ENCODE measurements around the gene NSUN6. TPM values are rescaled to one million over a fixed set of nuclear protein-coding genes. Genes with fewer than 3 reads are reported as not detected.
A peak's percentile ranks its signal among the peaks of the same experiment; 100 is the strongest.

The NSUN6 gene
- total RNA-seq, 1 experiment from 2014 or later: 8.4 TPM

DNA sequence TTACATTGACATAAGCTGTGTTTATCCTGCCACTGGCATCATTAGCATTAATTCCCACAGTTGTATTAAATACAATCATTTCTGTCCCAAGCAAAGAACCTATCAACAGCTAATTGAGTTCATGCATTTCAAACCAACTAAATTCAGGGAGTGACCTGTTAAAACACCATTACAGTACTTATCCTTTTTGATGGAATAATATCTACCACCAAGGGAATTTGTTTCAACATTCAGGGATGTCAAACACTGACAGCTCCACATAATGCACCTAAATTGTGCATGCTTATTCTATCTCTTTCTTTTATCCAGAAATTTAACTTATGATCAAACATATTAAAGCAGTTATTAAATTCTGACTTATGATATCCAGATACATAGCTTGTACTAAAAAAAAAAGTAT lies 136.8 kb downstream of the NSUN6 start:
- no peak overlapping the region for H3K27ac ChIP-seq
- H3K4me1 ChIP-seq (replicated peaks): no peaks in the 10 kb centered on the region
- H3K4me3 ChIP-seq: no peak overlapping the region
- H3K9me3 ChIP-seq (replicated peaks): no peaks in the 10 kb centered on the region
- H3K27me3 ChIP-seq (replicated peaks): no peaks in the 10 kb centered on the region
- DNase-seq (ENCODE audit: low read depth in 1 of 2, low spot score in 2 of 2): no peak
- H3K36me3 ChIP-seq: no peaks in the 10 kb centered on the region

DNA sequence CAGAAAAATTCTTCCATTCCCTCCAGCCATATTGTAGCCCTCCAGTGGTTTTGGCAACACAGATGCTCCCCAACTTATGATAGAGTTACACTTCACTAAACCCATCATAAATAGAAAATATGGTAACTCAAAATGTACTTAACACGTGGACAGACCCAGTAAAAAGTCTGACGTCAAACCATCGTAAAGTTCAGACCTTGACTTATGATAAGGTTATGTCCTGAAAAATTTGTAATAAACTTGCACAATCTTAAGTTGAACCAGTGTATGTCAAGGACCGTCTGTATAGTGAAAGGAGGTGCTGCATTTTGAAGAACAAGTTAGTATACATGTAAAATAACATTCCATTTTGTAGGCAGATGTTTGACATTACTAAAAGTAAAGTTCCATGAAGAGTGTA lies 142.8 kb downstream of the NSUN6 start:
- no peaks in the 10 kb centered on the region for H3K36me3 ChIP-seq
- H3K27me3 ChIP-seq (replicated peaks): no peaks in the 10 kb centered on the region
- peaks cover 3% of the 10 kb centered on the region; the same call in 1 of the 2 replicates for H3K4me1 ChIP-seq (replicated peaks)
- no peaks in the 10 kb centered on the region for H3K9me3 ChIP-seq (replicated peaks)
- no peak overlapping the region for H3K4me3 ChIP-seq
- no peak overlapping the region for H3K27ac ChIP-seq
- no peak for DNase-seq (ENCODE audit: low read depth in 1 of 2, low spot score in 2 of 2)

DNA sequence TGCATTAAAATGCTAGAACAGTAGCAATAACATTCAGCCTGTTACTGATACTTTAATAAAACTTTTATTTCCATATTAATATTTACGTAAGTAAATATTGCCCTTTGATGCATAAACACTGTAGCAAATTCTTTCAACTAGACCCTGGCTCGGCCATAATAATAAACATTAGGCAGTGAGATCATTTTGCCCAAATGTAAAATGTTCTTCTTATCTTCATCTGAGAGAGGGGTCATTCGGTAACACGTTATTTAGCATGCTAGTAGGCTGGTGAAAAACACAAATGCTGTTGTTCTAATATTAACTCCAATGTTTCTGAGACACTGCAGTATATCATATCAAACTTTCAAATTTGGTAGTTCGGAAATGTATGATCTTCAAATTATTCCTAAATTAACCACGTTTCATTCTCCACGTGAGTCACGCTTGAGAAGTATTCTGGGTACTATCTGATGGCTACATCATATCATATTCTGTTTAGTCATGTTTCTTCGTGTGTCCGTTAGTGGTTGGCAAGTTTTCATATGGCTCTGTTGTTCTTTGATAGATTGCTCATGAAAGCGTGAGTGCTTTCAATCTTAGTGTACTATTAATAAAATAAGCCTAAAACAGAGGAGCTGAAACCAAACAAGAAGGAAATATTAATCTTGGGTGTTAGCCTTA lies 145.8 kb downstream of the NSUN6 start:
- Histone ChIP-seq H3K27ac (no peak overlapping the region), H3K4me3 (no peak overlapping the region), H3K9me3 (replicated peaks) (no peaks in the 10 kb centered on the region), H3K36me3 (no peaks in the 10 kb centered on the region), H3K4me1 (replicated peaks) (peaks cover 10% of the 10 kb centered on the region), H3K27me3 (replicated peaks) (no peaks in the 10 kb centered on the region)
- DNase-seq (ENCODE audit: low read depth in 1 of 2, low spot score in 2 of 2): no peak

DNA sequence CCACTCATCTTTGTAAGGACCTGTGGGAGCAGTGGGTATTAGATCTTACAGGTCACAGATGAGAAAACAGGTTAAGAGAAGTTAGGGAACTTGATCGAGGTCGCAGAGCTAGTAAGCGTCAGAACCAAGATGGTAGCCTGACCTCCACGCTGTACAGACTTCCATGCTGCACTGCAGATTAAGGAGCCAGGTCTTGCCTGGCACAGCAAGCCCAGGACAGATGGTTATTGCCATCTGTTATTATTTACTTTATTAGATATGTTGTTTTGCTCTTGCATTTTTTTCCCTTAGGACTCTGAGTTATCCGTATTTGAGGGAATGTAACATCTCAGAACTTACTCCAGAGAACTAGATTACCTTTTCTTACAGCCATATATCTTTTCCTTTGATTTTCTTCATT lies 147.2 kb downstream of the NSUN6 start:
- Histone ChIP-seq H3K9me3 (replicated peaks) (no peaks in the 10 kb centered on the region), H3K4me1 (replicated peaks) (peaks cover 10% of the 10 kb centered on the region), H3K4me3 (no peak overlapping the region), H3K27me3 (replicated peaks) (no peaks in the 10 kb centered on the region), H3K27ac (no peak overlapping the region), H3K36me3 (no peaks in the 10 kb centered on the region)
- DNase-seq (ENCODE audit: low read depth in 1 of 2, low spot score in 2 of 2): no peak

DNA sequence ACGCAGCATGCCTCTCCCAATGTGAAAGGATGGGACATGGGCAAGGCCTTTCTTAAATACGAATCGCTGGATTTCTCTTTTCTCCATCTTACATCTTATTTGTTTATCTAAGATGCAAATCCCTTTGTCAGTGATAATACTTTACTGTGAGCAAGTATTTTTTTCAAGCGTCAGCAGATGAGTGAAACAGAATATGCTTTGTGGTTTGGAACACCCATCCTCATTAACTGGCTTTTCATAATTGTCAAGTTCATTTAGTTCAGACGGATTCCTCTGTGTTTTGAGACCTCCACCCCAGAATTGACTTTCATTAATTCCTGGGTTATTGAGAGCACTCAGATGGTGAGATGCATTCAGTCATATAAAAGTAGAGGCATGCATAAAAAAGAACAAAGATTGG lies 149.8 kb downstream of the NSUN6 start:
- Histone ChIP-seq H3K4me1 (replicated peaks) (peaks cover 10% of the 10 kb centered on the region), H3K27me3 (replicated peaks) (no peaks in the 10 kb centered on the region), H3K4me3 (peak overlapping the region; percentile 31), H3K36me3 (no peaks in the 10 kb centered on the region), H3K27ac (peak overlapping the region; percentile 60), H3K9me3 (replicated peaks) (no peaks in the 10 kb centered on the region)
- no peak for DNase-seq (ENCODE audit: low read depth in 1 of 2, low spot score in 2 of 2)

DNA sequence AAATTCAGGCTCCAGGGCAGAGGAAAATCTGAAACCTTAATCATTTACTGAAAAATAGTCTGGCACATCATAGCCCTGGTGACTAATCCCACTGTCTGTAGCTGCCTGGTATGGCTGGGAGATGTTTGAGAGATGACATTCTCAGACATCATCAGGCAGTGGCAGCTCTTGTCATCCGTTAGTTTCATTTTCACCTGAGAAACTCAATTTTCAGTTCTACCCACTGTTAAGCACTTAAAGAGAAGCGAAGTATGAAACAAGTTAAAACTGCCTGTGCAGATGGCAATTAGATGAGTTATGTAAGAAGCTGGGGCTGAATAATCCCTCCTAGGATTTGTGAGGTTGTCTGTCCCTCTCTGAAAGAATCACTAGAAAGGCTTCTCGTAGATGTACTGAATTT lies 150.2 kb downstream of the NSUN6 start:
- Histone ChIP-seq H3K4me1 (replicated peaks) (peaks cover 10% of the 10 kb centered on the region), H3K4me3 (peak overlapping the region; percentile 31), H3K27ac (peak overlapping the region; percentile 60), H3K27me3 (replicated peaks) (no peaks in the 10 kb centered on the region), H3K9me3 (replicated peaks) (no peaks in the 10 kb centered on the region), H3K36me3 (no peaks in the 10 kb centered on the region)
- DNase-seq (ENCODE audit: low read depth in 1 of 2, low spot score in 2 of 2): peak in 1 of 2 experiments; percentile 32

DNA sequence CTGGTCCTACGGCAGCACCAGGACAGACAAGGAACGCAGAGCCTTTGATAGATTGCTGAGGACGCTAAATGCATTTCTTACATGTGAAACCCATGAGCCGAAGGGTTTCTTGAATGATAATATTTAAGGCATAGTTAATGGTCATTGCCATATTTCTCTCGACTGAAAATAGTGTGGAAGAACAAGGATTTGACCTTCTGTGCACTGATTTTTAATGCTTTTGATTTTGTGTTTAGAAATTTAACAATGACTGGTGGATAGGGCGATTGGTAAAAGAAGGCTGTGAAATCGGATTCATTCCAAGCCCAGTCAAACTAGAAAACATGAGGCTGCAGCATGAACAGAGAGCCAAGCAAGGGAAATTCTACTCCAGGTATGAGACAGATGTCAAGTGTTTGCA lies 150.8 kb downstream of the NSUN6 start:
- no peaks in the 10 kb centered on the region for H3K27me3 ChIP-seq (replicated peaks)
- H3K9me3 ChIP-seq (replicated peaks): no peaks in the 10 kb centered on the region
- H3K36me3 ChIP-seq: no peaks in the 10 kb centered on the region
- no peak overlapping the region for H3K4me3 ChIP-seq
- no peak for DNase-seq (ENCODE audit: low read depth in 1 of 2, low spot score in 2 of 2)
- peaks cover 7% of the 10 kb centered on the region for H3K4me1 ChIP-seq (replicated peaks)
- no peak overlapping the region for H3K27ac ChIP-seq

DNA sequence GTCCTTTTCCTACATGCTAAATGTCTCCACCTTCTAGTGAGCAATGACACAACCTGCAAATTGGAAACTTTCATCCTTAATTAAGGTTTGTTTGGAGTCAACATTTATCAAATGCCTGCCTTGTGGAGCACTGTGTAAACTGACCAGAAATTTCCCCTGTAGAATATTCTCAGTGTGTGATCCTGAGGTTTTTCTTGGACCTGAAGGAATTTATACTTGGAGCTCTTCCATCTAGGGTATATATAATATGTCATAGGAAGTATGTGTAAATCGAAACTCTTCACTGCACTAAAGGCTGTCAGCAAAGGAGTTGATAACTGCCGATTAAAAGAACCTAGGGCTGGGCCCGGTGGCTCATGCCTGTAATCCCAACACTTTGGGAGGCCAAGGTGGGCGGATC lies 152.4 kb downstream of the NSUN6 start:
- Histone ChIP-seq H3K4me1 (replicated peaks) (peaks cover 6% of the 10 kb centered on the region; the same call in 1 of the 2 replicates), H3K36me3 (no peaks in the 10 kb centered on the region), H3K27ac (no peak overlapping the region), H3K27me3 (replicated peaks) (no peaks in the 10 kb centered on the region), H3K4me3 (no peak overlapping the region), H3K9me3 (replicated peaks) (no peaks in the 10 kb centered on the region)
- DNase-seq (ENCODE audit: low read depth in 1 of 2, low spot score in 2 of 2): no peak

DNA sequence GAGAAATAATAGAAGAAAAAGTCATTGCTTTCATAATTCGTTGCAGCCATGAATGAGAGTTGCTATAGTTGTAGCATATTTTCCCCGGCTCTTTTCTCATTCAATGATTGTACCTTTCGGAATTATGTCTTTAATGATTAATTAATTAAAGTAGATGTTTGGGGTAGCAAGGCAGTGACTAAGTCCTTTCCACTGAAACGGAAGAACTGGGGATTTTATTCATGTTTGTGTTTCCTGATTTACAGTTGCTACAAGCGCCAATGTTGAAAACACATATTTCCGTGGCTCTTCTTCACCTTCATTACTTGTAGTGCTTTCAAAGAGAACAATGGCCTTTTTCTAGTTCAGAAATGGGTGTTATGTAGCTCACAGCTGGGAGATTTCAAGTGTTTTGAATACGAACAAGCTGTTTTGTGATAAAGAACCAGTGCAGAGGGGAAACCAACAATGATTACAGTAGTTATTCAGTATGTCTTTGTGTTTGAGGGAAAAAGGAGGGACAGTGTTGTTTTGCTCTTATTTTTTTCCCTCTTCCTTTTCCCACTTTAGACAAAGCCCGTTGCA lies 153.5 kb downstream of the NSUN6 start:
- Histone ChIP-seq H3K27me3 (replicated peaks) (no peaks in the 10 kb centered on the region), H3K4me3 (no peak overlapping the region), H3K27ac (no peak overlapping the region), H3K9me3 (replicated peaks) (no peaks in the 10 kb centered on the region), H3K4me1 (replicated peaks) (peaks cover 6% of the 10 kb centered on the region; the same call in 1 of the 2 replicates), H3K36me3 (no peaks in the 10 kb centered on the region)
- no peak for DNase-seq (ENCODE audit: low read depth in 1 of 2, low spot score in 2 of 2)

Other genes starting within 250 kb of the NSUN6 start
- gene ARL5B, start 7.8 kb upstream of the NSUN6 start, total RNA-seq (2014; rRNA removed; shearing (Covaris generic)): 26.8 and 36.3 TPM in 2 replicates